ENCODE measurements around the gene MAML3. TPM values are rescaled to one million over a fixed set of nuclear protein-coding genes. Genes with fewer than 3 reads are reported as not detected.

The MAML3 gene
- total RNA-seq, 4 donors from 2014 or later = 2.4 to 50.5 (median 17.8) TPM

GRCh38 chr4:139668036-139668435 lies 485.9 kb downstream of the MAML3 start:
- no peaks in the 10 kb centered on the region for H3K27me3 ChIP-seq
- H3K9me3 ChIP-seq = no peaks in the 10 kb centered on the region
- intact Hi-C loops (cut with DNase I; ENCODE audit: low total_unique reads) = no loop called here
- H3K4me3 ChIP-seq = no peak overlapping the region
- no peaks in the 10 kb centered on the region for H3K4me1 ChIP-seq
- no peak overlapping the region for H3K27ac ChIP-seq
- no peaks in the 10 kb centered on the region for H3K36me3 ChIP-seq
- TF ChIP-seq POLR2A (IDR thresholded peaks at IDR 0.05) (no peak), CTCF (IDR thresholded peaks at IDR 0.05) (no peak)
- no peak for DNase-seq

Other genes with a start within 250 kb of the MAML3 start
- gene SCOC, start 219.5 kb upstream of the MAML3 start, total RNA-seq = 100 to 1,000 TPM in 1 of 4 donors, 10 to 100 TPM in 3; 35.1 to 103 (median 64.2) TPM

Measured in uterus (tissue), 4 donors.